OCI-LY1 (cell line): ENCODE measurements around the gene UBE2K.

Source experiments
- CTCF ChIP-seq: fragments of 200-600 bp; sonication (generic), shearing (Covaris generic); IDR thresholded peaks from 2 replicates; pipeline ENCODE4 v1.5.1; 2017; ENCODE audit warnings: mild to moderate bottlenecking, antibody characterized with exemption, low read length, moderate library complexity, mixed read lengths
- EZH2 ChIP-seq: fragments of 200-600 bp; sonication (generic), shearing (Covaris generic); IDR thresholded peaks from 2 replicates; pipeline ENCODE4 v1.8.0; 2017; ENCODE audit warnings: borderline replicate concordance, mixed run types, mild to moderate bottlenecking, antibody characterized with exemption, low read length, moderate library complexity, mixed read lengths

GRCh38 chr4:39648827-39649558 lies 48.9 kb upstream of the UBE2K start:
- TF ChIP-seq CTCF, result no peak
- TF ChIP-seq EZH2, result no peak
